ENCODE data around the gene C19orf53.
"Not testable (repeated sequence)": the region's sequence is repeated elsewhere in the genome, so short reads cannot be mapped to it uniquely, and the experiment has no call there.

C19orf53 gene

GRCh38 chr19:13774217-13775191, at the start of gene C19orf53:
Gene C19orf53, plus strand, starts transcription at chr19:13774456. Its CDS starts 22 bp downstream, at chr19:13774478.
- peak; percentile 75 to 83 for DNase-seq (ENCODE audit: low read depth in 2 of 2)

DNA sequence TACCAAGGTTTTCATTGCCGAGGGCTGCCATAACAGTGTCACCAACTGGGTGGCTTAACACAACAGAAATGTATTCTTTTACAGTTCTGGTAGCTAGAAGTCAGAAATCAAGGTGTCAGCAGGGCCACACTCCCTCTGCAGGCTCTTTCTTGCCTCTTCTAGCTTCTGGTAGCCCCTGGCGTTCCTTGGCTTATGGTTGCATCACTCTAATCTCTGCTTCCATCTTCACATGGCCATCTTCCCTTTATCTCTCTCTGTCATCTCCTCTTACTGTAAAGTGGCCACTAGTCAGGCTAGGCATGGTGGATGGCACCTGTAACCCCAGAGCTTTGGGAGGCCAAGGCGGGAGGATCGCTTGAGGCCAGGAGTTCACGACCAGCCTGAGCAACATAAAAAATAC, 47.9 kb upstream of the C19orf53 start:
- no peak for DNase-seq (ENCODE audit: low read depth in 2 of 2)

- DNase-seq (ENCODE audit: low read depth in 2 of 2), result no peak
Observed at GRCh38 chr19:13727798-13728197, 46.5 kb upstream of the C19orf53 start.

- no peak for DNase-seq (ENCODE audit: low read depth in 2 of 2)
Observed at GRCh38 chr19:13729859-13730258, 44.4 kb upstream of the C19orf53 start.

DNA sequence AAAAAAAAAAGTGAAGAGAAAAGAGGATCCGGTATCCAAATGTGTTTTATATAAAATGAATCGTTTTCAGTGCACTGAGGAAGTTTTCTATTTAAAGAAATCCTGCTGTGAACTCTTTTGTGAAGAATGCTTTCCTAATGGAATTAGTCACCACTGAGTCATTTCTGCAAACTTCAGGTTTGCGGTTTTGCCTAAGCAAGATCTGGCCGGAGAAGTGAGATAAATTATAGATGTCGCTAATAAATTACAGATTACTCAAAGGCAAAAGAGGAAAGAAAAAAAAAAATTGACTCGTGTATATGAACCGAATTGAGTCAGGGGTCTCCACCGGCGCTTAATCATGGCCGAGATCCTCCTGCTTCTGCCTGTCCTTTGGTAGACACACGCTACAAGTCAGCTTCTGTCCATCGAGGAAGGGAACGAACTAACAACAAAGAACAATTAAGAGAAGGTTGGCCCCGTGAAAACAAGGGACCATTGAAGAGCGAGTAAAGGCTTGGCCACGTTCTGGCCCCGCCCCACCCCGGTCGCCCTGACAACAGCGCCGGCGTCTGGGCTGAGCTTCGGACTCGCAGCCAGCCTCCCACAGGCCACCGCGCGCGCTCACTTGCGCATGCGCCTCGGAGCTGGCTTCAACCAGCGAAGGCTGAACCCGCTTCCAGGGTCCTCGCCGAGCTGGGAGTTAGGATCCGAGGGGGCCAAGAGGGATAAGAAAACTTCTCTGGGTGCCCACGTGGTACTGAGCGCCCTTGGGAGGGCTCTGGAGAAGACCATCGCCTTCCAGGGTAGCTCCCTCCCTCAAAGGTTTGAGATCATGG, 42.9 kb upstream of the C19orf53 start:
- DNase-seq (ENCODE audit: low read depth in 2 of 2), result peak; percentile 83 to 91

- DNase-seq (ENCODE audit: low read depth in 2 of 2), result no peak
Observed at GRCh38 chr19:13732337-13732736, 41.9 kb upstream of the C19orf53 start.

DNA sequence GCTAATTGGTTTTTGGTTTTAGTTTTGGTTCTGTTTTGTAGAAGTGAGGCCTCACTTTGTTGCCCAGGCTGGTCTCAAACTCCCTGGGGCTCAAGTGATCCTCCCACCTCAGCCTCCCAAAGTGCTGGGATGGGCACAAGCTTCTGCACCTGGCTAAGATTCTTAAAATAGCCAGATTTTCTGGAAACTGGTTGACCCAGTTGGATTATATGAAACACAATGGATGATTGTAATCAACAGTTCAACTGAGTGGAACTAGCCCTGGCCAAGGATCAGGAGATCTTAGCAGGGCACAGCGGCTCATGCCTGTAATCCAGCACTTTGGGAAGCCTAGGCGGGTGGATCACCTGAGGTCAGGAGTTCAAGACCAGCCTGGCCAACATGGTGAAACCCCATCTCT, 39.5 kb upstream of the C19orf53 start:
- no peak for DNase-seq (ENCODE audit: low read depth in 2 of 2)

GRCh38 chr19:13738073-13738472, 36.2 kb upstream of the C19orf53 start:
- no peak for DNase-seq (ENCODE audit: low read depth in 2 of 2)

- DNase-seq (ENCODE audit: low read depth in 2 of 2), result no peak
Observed at GRCh38 chr19:13741893-13742292, 32.4 kb upstream of the C19orf53 start.

DNA sequence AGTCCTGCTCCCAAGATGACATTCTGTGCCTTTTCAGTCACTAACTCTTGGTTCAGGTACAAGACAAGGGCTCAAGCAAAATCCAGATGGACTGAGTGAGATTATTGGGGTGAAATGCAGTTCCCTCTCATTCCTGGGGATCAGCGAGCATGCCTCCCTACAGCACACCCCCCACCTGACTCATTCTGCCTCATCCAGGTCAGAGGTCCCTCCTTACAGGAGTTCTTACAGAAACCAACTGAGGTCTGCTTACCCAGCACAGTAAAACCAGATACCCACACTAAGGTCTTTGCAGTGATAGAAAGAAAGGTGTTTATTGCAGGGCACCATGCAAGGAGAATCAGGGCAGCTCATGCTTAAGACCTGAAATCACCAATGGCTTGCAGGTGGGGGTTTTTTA, 31.5 kb upstream of the C19orf53 start:
- DNase-seq (ENCODE audit: low read depth in 2 of 2), result no peak

GRCh38 chr19:13744174-13744573, 30.1 kb upstream of the C19orf53 start:
- no peak for DNase-seq (ENCODE audit: low read depth in 2 of 2)

DNA sequence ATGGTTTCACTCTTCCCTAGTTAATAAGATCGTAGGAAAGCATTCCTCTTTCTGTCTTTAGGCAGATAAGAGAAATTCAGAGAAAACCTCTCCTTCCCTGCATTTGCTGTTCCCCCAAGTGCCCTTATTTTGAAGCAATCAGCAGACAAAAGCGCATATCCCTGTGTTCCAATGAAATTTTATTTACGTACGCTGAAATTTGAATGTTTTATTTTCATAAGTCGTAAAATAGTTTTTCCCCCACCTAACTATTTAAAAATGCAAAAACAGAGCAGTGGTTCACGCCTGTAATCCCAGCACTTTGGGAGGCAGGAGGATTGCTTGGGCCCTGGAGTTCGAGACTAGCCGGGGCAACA, 27.2 kb upstream of the C19orf53 start:
- no peak for DNase-seq (ENCODE audit: low read depth in 2 of 2)

DNA sequence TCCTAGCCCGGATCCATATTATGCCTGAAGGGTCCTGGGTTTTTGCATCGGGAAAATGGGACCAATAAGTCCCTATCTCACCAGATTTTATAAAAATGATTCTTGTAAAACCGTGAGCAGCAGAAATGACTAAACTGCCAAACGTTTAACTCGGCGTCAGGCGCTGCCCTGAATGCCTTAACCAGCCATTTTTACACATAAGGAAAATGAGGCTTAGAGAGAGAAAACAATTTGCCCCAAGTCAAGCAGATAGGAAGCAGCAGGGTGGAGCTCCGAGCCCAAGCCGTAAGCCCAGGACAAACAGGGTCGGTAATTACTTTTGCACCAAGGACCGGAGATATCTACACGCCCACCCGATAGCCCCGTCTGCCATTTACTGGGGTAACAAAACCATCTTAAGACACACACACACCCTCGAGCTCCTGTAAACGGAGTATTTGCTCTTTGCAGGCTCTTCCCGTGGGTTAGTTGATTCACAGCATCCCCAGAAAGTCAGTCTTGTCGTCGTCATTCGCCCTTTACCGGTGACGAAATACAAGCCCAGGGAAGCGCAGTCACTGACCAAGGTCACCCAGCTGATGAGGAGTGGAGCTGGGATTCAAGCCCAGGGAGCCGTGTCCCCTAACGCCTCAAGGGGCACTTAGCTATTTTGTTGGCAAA, 26.0 kb upstream of the C19orf53 start:
- no peak for DNase-seq (ENCODE audit: low read depth in 2 of 2)

GRCh38 chr19:13751436-13751835, 22.8 kb upstream of the C19orf53 start:
- no peak for DNase-seq (ENCODE audit: low read depth in 2 of 2)

DNA sequence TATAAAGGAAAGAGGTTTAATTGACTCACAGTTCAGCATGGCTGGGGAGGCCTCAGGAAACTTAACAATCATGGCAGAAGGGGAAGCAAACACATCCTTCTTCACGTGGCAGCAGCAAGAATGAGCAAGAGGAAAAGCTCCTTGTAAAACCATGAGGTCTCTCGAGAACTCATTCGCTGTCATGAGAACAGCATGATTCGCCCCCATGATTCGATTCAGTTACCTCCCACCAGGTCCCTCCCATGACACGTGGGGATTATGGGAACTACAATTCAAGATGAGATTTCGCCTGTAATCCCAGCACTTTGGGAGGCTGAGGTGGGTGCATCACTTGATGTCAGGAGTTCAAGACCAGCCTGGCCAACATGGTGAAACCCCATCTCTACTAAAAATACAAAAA, 20.6 kb upstream of the C19orf53 start:
- not testable (repeated sequence) for DNase-seq (ENCODE audit: low read depth in 2 of 2)

DNA sequence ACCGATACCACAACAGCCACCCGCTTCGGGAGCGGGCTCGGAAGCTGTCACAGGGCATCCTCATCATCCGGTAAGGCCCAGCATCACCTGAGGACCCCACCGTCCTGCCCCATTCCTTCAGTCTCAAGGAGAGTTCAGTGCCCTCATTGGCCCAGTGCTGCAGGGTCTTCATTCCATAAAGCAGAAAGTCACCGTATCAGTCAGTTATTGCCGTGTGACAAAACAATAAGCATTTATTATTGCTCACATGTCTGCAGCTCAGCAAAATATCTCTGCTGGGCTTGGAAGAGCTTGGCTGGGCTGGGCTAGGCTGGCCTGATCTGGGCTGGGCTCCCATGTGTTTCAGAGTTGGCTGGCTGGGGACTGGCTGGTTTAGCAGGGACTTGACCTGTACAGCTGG, 18.0 kb upstream of the C19orf53 start:
- DNase-seq (ENCODE audit: low read depth in 2 of 2), result no peak

DNA sequence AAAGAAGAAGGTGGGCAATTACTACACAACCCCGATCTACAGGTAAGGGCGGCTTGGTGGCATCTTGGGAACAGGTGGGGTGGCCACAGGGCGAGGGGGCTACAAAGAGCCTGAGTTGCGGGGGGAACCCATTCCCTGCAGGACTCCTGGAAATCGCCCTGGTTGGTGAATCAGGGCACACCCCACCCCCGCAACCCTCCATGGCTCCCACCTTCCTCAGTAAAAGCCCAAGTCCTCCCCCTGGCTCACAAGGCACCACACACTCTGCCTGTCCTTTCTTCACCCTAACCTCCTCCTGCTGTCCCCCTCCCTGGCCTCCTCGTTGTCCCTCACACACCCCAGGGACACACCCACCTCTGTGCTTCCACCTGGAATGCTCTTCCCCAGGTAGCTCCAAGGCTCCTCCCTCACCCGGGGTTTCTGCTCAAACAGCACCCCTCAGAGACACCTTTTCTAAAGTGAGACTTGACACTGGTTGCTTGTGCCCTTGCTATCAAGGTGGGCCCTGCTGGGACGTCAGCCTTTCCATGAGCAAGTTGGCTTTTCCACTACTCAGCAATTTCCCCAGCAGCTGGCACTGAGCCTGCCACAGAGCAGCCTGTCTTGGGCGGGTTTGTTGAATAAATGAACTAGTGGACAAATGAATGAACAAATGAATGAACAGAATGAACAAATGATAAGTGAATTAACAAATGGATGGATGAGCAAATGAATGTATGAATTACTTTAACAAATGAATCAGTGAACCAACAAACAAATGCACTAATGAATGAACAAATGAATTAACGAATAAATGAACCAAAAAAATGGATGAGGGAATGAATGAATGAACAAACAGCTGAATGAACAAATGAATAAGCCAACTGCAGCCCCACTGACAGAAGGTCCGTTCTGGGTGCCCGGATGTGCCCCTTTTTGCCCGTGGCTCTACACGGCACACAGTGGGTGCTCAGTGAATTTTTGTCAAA, 16.2 kb upstream of the C19orf53 start:
- DNase-seq (ENCODE audit: low read depth in 2 of 2), result no peak

DNA sequence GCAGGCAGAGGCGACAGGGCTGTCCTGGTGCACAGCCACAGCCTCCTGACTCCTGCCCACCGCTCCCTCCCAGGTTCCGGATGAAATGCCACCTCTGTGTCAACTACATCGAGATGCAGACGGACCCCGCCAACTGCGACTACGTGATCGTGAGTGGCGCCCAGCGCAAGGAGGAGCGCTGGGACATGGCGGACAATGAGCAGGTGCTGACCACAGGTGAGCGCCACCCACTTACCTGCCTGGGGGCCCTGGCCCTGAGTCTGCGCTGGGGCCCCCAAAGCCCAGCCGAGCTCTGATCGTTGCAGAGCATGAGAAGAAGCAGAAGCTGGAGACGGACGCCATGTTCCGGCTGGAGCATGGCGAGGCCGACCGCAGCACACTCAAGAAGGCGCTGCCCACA, 15.5 kb upstream of the C19orf53 start:
- no peak for DNase-seq (ENCODE audit: low read depth in 2 of 2)

- DNase-seq (ENCODE audit: low read depth in 2 of 2), result no peak
Observed at GRCh38 chr19:13761423-13761822, 12.8 kb upstream of the C19orf53 start.

- no peak for DNase-seq (ENCODE audit: low read depth in 2 of 2)
Observed at GRCh38 chr19:13762635-13763235, 11.5 kb upstream of the C19orf53 start.

GRCh38 chr19:13763265-13763664, 11.0 kb upstream of the C19orf53 start:
- no peak for DNase-seq (ENCODE audit: low read depth in 2 of 2)

Measured in stimulated activated CD4-positive, alpha-beta T cell treated with anti-CD3 and anti-CD28 coated beads, Interleukin-12 subunit alpha, Interleukin-12 subunit beta, amount 100 ng/mL, for 24 hours (primary cell).